Measurements from ENCODE around the gene LIMS2.

GRCh38 chr2:127702395-127703009 is 27.2 kb upstream of the LIMS2 start:
- no peak for TF ChIP-seq CTCF (IDR thresholded peaks at IDR 0.05; ENCODE audit: low read depth, low read length)
- no peak for TF ChIP-seq EZH2phosphoT487 (IDR thresholded peaks at IDR 0.05; ENCODE audit: low read depth)

Data from OCI-LY3 (cell line).